HEK293 (cell line): Measurements from ENCODE around the gene CCDC57.

ENCODE experiments used
- EGR2 ChIP-seq: fragments of 450-650 bp; formaldehyde crosslinking; IDR thresholded peaks from 2 replicates; pipeline ENCODE4 v1.5.1; 2016; ENCODE audit warnings: low read depth, missing biosample characterization, missing genetic modification characterization
- GLIS1 ChIP-seq: fragments of 450-650 bp; formaldehyde crosslinking; IDR thresholded peaks from 2 replicates; pipeline ENCODE4 v1.5.1; 2016; ENCODE audit warnings: missing biosample characterization, missing genetic modification characterization
- KLF8 ChIP-seq: fragments of 450-650 bp; formaldehyde crosslinking; IDR thresholded peaks from 2 replicates; pipeline ENCODE4 v1.5.1; 2016; ENCODE audit warnings: missing biosample characterization, missing genetic modification characterization
- PBX3 ChIP-seq: sonication (generic); formaldehyde crosslinking; IDR thresholded peaks from 2 replicates; pipeline ENCODE4 v1.8.1; 2022; ENCODE audit warnings: mild to moderate bottlenecking, moderate library complexity, missing genetic modification reagents
- PRDM10 ChIP-seq: fragments of 450-650 bp; formaldehyde crosslinking; IDR thresholded peaks from 2 replicates; pipeline ENCODE4 v1.5.1; 2016; ENCODE audit warnings: missing biosample characterization, missing genetic modification characterization
- REPIN1 ChIP-seq: fragments of 450-650 bp; formaldehyde crosslinking; IDR thresholded peaks from 2 replicates; pipeline ENCODE4 v1.5.1; 2017; ENCODE audit warnings: missing biosample characterization, missing genetic modification characterization, low read depth
- SCRT1 ChIP-seq: fragments of 450-650 bp; formaldehyde crosslinking; IDR thresholded peaks from 2 replicates; pipeline ENCODE4 v1.5.1; 2016; ENCODE audit warnings: missing biosample characterization, missing genetic modification characterization, borderline replicate concordance
- ZBTB17 ChIP-seq: fragments of 450-650 bp; formaldehyde crosslinking; IDR thresholded peaks from 2 replicates; pipeline ENCODE4 v1.5.1; 2016; ENCODE audit warnings: missing biosample characterization, missing genetic modification characterization
- ZBTB48 ChIP-seq: fragments of 450-650 bp; formaldehyde crosslinking; IDR thresholded peaks from 2 replicates; pipeline ENCODE4 v1.5.1; 2016; ENCODE audit warnings: missing biosample characterization, missing genetic modification characterization
- ZNF112 ChIP-seq: fragments of 450-650 bp; formaldehyde crosslinking; IDR thresholded peaks from 2 replicates; pipeline ENCODE4 v1.5.0; 2017; ENCODE audit warnings: missing biosample characterization, missing genetic modification characterization
- ZNF138 ChIP-seq: fragments of 450-650 bp; formaldehyde crosslinking; IDR thresholded peaks from 2 replicates; pipeline ENCODE4 v1.5.1; 2016; ENCODE audit warnings: missing biosample characterization, missing genetic modification characterization, borderline replicate concordance
- ZNF19 ChIP-seq: fragments of 450-650 bp; formaldehyde crosslinking; IDR thresholded peaks from 2 replicates; pipeline ENCODE4; 2016; ENCODE audit warnings: missing biosample characterization, missing genetic modification characterization, low read depth
- ZNF211 ChIP-seq: fragments of 450-650 bp; formaldehyde crosslinking; IDR thresholded peaks from 2 replicates; pipeline ENCODE4 v1.5.1; 2016; ENCODE audit warnings: low read depth, missing biosample characterization, missing genetic modification characterization
- ZNF335 ChIP-seq: fragments of 450-650 bp; formaldehyde crosslinking; conservative IDR thresholded peaks from 2 replicates; pipeline ENCODE4 v1.5.1; 2016; ENCODE audit warnings: missing biosample characterization, missing genetic modification characterization
- ZNF391 ChIP-seq: fragments of 450-650 bp; formaldehyde crosslinking; IDR thresholded peaks from 2 replicates; pipeline ENCODE4 v1.5.1; 2016; ENCODE audit warnings: low read depth, missing biosample characterization, missing genetic modification characterization, borderline replicate concordance
- ZNF394 ChIP-seq: fragments of 450-650 bp; formaldehyde crosslinking; IDR thresholded peaks from 2 replicates; pipeline ENCODE4 v1.5.1; 2016; ENCODE audit warnings: missing biosample characterization, missing genetic modification characterization, mild to moderate bottlenecking, moderate library complexity, borderline replicate concordance
- ZNF510 ChIP-seq: fragments of 450-650 bp; formaldehyde crosslinking; IDR thresholded peaks from 2 replicates; pipeline ENCODE4 v1.5.1; 2018; ENCODE audit warnings: mild to moderate bottlenecking, missing genetic modification characterization, missing biosample characterization; ENCODE audit not compliant: insufficient replicate concordance
- ZNF596 ChIP-seq: fragments of 450-650 bp; IDR thresholded peaks from 2 replicates; pipeline ENCODE4 v1.5.0; 2018; ENCODE audit warnings: missing biosample characterization, mild to moderate bottlenecking, missing genetic modification characterization, moderate library complexity
- ZNF629 ChIP-seq: fragments of 450-650 bp; formaldehyde crosslinking; IDR thresholded peaks from 2 replicates; pipeline ENCODE4 v1.5.1; 2017; ENCODE audit warnings: missing biosample characterization, missing genetic modification characterization
- ZNF658 ChIP-seq: fragments of 450-650 bp; formaldehyde crosslinking; IDR thresholded peaks from 2 replicates; pipeline ENCODE4; 2016; ENCODE audit warnings: missing biosample characterization, missing genetic modification characterization
- ZNF785 ChIP-seq: fragments of 450-650 bp; formaldehyde crosslinking; IDR thresholded peaks from 2 replicates; pipeline ENCODE4 v1.5.1; 2016; ENCODE audit warnings: missing biosample characterization, missing genetic modification characterization
- TF ChIP-seq, protein P1 (sequence below): fragments of 450-650 bp; formaldehyde crosslinking; IDR thresholded peaks from 2 replicates; pipeline ENCODE4 v1.5.1; 2016; ENCODE audit warnings: missing biosample characterization, missing genetic modification characterization, borderline replicate concordance
- TF ChIP-seq, protein P2 (sequence below): fragments of 450-650 bp; formaldehyde crosslinking; conservative IDR thresholded peaks from 2 replicates; pipeline ENCODE4 v1.5.1; 2016; ENCODE audit warnings: low read depth, missing biosample characterization, missing genetic modification characterization

CCDC57 gene

DNA sequence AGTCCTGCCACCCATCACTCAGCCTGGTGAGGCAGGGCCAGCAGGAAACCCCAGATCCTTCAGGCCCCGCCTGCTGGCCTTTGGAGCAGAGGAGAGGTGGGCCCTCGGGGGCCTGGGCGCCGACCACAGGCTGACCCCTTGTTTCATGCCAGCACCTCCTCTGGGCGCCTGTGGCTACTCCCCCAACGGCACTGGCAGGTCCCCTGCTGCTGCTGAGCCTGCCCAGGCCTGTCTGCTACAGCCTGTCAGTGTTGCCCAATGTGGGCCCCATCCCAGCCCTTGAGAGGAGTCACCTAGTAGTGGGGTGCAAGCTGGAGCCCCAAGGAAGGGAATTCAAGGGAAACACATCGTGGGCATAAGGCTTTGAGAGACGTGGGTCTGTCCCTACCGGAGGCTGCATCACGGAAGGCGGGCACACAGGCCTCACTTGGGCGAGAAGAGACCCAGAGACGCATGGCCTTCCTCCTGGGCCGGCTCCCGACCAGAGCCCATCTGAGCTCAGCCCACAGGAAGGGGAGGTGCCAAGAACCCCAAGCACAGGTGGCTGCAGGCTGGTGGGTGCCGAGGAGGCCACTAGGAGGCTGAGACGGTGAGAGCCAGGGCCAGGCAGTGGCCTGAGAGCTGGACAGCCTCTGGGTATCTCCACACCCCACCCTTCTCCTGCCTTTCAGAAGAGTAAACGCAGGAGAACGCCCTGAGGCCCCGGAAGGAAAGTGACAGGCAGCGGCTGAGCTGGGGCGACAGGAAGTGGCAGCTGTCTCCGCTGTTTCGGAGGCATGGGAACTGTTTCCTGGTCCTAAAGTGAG is 106.6 kb downstream of the CCDC57 start (continued):
- no peak for TF ChIP-seq ZNF138 (tag by site-specific recombination)
- TF ChIP-seq, protein P1, sequence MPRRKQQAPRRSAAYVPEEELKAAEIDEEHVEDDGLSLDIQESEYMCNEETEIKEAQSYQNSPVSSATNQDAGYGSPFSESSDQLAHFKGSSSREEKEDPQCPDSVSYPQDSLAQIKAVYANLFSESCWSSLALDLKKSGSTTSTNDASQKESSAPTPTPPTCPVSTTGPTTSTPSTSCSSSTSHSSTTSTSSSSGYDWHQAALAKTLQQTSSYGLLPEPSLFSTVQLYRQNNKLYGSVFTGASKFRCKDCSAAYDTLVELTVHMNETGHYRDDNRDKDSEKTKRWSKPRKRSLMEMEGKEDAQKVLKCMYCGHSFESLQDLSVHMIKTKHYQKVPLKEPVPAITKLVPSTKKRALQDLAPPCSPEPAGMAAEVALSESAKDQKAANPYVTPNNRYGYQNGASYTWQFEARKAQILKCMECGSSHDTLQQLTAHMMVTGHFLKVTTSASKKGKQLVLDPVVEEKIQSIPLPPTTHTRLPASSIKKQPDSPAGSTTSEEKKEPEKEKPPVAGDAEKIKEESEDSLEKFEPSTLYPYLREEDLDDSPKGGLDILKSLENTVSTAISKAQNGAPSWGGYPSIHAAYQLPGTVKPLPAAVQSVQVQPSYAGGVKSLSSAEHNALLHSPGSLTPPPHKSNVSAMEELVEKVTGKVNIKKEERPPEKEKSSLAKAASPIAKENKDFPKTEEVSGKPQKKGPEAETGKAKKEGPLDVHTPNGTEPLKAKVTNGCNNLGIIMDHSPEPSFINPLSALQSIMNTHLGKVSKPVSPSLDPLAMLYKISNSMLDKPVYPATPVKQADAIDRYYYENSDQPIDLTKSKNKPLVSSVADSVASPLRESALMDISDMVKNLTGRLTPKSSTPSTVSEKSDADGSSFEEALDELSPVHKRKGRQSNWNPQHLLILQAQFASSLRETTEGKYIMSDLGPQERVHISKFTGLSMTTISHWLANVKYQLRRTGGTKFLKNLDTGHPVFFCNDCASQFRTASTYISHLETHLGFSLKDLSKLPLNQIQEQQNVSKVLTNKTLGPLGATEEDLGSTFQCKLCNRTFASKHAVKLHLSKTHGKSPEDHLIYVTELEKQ (tag by site-specific recombination): no peak
- no peak for TF ChIP-seq PRDM10
- TF ChIP-seq ZNF785 (tag by site-specific recombination): 0 out of 2 replicates have a peak, but pooled peaks have one; percentile 41
- TF ChIP-seq, protein P2, sequence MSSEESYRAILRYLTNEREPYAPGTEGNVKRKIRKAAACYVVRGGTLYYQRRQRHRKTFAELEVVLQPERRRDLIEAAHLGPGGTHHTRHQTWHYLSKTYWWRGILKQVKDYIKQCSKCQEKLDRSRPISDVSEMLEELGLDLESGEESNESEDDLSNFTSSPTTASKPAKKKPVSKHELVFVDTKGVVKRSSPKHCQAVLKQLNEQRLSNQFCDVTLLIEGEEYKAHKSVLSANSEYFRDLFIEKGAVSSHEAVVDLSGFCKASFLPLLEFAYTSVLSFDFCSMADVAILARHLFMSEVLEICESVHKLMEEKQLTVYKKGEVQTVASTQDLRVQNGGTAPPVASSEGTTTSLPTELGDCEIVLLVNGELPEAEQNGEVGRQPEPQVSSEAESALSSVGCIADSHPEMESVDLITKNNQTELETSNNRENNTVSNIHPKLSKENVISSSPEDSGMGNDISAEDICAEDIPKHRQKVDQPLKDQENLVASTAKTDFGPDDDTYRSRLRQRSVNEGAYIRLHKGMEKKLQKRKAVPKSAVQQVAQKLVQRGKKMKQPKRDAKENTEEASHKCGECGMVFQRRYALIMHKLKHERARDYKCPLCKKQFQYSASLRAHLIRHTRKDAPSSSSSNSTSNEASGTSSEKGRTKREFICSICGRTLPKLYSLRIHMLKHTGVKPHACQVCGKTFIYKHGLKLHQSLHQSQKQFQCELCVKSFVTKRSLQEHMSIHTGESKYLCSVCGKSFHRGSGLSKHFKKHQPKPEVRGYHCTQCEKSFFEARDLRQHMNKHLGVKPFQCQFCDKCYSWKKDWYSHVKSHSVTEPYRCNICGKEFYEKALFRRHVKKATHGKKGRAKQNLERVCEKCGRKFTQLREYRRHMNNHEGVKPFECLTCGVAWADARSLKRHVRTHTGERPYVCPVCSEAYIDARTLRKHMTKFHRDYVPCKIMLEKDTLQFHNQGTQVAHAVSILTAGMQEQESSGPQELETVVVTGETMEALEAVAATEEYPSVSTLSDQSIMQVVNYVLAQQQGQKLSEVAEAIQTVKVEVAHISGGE (tag by site-specific recombination): peak; percentile 35
- TF ChIP-seq ZNF211: no peak
- peak; percentile 83 for TF ChIP-seq GLIS1
- TF ChIP-seq ZBTB17 (tag by site-specific recombination): peak; percentile 78; the same call in 1 of the 2 replicates
- TF ChIP-seq ZNF658 (tag by site-specific recombination): no peak
- TF ChIP-seq ZNF596: no peak
- TF ChIP-seq EGR2: no peak
- no peak for TF ChIP-seq ZNF510 (tag by site-specific recombination)
- peak; percentile 62; the same call in 1 of the 2 replicates for TF ChIP-seq SCRT1 (tag by site-specific recombination)
- no peak for TF ChIP-seq ZNF19
- TF ChIP-seq REPIN1: no peak
- peak; percentile 40; the same call in 1 of the 2 replicates for TF ChIP-seq ZNF394
- TF ChIP-seq ZNF335: peak; percentile 65
- no peak for TF ChIP-seq ZNF391
- peak; percentile 47; the same call in 1 of the 2 replicates for TF ChIP-seq ZBTB48 (tag by site-specific recombination)
- no peak for TF ChIP-seq ZNF112 (tag by site-specific recombination)
- TF ChIP-seq PBX3 (CRISPR knock-in tag): 0 out of 2 replicates have a peak, but pooled peaks have one; percentile 52
- peak; percentile 14; the same call in 1 of the 2 replicates for TF ChIP-seq ZNF629
- no peak for TF ChIP-seq KLF8 (tag by site-specific recombination)
